T-helper 2 cell (primary cell): Measurements from ENCODE around the gene SERPINB6.
A peak's percentile ranks its signal among the peaks of the same experiment; 100 is the strongest.
"Not testable (repeated sequence)": the region's sequence is repeated elsewhere in the genome, so short reads cannot be mapped to it uniquely, and the experiment has no call there.

Experiments used
- DNase-seq, 5 experiments: peaks; one replicate each; pipeline versions ENCODE4 v3.0.0 to v3.0.0-alpha.2; 2012 to 2022

SERPINB6 gene

DNA sequence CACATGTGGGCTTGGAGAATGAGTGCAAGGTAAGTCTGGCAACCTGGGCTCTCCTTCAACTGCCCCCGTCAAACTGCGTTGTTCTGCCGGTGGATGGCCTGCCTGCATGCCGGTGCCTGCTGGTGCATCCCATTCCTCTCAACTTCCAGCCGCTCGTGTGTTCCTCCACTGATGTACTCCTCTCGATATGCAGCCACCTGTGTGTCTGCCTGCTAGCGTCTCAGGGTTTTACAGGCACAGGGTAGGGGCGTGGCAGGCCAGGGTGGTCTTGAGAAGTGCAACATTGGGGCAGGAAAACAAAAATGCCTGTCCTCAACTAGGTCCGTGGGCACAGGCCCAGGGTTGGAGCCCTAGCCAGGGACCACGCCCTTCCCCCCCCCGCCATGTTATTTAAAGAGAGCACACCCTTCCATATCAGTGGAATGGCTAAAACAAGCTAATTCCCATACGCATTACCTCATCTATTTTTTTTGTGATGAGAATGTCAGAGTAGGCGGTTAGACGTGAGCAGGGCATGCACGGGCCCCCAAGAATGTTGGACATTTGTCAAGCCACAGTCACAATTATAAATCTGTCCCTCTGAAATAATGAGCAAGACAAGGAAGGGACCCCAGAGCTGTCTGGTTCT, 33.2 kb downstream of the SERPINB6 start:
- DNase-seq = no peak

DNA sequence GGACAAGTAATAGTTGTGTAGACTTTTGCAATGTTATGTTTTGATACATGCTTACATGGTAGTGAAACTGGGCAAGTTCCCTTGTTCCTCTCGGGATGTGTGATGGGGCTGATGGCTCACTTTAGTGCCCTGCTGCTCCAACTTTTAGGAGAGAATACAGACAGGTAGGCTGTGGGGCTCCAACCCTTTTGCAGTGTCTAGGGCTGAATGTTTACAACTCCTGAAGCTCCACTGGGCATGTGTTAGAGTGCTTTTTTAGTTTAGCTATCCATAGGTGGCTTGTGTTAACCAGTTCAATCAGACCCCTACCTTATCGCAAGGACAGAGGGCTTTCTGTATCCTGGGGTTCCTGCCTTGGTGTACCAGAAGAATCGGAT, 33.8 kb downstream of the SERPINB6 start:
- DNase-seq = no peak

DNA sequence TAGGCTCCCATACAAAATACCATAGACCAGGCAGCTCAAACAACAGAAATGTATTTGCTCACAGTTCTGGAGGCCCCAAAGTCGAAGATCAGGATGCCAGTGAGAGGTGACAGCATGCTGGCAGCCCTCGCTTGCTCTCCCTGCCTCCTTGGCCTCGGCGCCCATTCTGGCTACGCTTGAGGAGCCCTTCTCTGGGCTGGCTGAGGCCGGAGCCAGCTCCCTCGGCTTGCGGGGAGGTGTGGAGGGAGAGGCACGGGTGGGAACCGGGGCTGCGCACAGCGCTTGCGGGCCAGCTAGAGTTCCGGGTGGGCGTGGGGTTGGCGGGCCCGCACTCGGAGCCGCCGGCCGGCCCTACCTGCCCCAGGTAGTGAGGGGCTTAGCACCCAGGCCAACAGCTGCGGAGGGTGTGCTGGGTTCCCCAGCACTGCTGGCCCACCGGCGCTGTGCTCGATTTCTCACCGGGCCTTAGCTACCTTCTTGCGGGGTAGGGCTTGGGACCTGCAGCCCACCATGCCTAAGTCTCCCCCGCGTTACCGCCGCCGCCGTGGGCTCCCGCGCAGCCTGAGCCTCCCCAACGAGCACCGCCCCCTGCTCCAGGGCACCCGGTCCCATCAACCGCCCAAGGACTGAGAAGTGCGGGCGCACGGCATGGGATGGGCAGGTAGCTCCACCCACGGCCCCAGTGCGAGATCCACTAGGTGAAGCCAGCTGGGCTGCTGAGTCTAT, 35.6 kb downstream of the SERPINB6 start:
- DNase-seq = no peak

DNA sequence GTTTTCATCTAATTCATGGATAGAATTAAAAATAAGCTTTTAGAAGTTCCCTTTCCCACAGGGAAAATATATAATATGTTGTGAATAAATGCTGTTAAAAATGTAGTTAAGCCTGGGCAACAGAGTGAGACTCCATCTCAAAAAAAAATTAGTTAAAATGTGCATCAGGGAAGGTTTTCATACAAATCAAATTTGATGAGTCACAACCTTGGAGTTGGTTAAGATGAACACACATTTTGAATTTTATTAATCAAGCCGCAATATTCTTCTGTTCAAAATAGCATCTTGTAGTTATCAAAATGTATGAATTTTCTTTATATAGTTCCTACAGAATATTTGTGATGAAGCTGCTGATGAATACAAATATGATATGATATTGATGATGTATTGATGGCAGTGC, 37.3 kb downstream of the SERPINB6 start:
- no peak for DNase-seq

DNA sequence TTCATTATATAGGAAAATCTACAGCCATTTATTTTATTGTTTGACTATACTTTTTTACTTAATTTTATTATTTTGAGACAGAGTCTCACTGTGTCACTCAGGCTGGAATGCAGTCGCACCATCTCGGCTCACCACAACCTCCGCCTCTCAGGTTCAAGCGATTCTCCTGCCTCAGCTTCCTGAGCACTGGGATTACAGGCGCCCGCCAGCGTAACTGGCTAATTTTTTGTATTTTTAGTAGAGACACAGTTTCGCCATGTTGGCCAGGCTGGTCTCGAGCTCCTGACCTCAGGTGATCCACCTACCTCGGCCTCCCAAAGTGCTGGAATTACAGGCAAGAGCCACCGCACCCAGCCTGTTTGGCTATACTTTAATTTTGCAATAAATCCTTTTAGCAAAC, 38.5 kb downstream of the SERPINB6 start:
- not testable (repeated sequence) for DNase-seq

DNA sequence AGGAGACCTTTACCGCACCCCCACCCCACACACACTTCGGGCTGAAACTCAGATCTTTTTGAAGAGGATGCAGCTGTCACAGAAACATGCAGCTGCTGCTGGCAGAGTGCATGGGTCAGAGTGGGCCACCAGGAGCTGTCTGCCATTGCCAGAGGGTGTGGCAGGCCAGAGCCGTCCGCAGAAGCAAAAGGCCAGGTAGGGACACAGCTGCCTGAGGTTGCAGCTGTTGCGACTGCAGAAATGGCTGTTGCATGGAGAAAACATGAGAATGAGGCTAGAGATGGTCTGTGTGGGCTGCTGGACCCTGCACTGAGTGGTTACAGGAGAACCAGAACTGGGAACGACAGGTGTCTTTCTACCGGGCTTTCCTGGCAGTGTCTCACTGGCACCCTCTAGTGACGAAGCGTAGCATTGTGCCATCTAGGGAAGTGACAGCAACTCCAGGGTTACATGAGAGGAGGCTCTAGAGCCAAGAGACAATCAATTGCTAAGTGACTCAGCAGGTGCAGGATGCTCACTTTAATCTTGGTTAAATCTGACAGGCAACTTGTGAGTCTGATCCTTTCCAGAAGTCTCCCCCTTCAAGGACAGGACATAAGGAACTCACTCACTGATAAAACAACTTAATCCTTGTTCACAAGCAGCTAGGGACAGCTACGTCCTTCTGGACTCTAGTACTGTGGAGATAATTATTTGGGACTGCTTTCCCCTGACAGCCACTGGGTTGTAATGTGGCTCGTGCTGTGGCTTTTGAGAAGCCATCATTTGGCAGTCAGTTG, 39.2 kb downstream of the SERPINB6 start:
- peak; percentile 43 to 89 (median 72) for DNase-seq

DNA sequence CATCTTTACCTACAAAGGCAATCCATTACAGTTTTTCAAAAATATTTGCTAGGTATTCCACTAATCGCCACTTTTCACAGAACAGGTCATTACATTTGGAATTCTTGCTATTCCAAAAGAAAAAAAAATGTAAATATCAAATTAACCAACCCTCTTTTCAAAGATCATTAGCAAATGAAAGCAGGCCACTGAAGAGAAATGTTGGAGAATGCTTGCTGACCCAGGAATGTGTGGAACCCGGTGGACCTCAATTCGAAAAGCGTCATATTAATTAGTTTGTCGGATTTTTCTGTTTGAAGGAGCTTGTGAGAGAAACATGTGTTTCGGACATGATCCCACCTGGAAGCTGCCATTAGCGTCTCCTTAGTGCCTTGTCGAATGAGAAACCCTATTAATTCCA, 40.3 kb downstream of the SERPINB6 start:
- no peak for DNase-seq

DNA sequence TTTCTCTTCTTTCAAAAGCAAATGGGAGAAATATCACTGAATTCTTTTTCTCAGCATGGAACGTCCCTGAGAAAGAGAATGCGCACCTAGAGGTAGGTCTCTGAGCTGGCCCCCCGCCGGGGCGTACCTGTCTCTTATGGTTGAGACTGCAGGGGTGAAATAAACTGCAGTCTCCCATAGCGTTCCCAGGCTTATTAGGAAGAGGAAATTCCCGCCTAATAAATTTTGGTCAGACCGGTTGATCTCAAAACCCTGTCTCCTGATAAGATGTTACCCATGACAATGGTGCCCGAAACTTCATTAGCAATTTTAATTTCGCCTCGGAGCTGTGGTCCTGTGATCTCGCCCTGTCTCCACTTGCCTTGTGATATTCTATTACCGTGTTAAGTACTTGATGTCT, 43.4 kb downstream of the SERPINB6 start:
- DNase-seq = not testable (repeated sequence)

DNA sequence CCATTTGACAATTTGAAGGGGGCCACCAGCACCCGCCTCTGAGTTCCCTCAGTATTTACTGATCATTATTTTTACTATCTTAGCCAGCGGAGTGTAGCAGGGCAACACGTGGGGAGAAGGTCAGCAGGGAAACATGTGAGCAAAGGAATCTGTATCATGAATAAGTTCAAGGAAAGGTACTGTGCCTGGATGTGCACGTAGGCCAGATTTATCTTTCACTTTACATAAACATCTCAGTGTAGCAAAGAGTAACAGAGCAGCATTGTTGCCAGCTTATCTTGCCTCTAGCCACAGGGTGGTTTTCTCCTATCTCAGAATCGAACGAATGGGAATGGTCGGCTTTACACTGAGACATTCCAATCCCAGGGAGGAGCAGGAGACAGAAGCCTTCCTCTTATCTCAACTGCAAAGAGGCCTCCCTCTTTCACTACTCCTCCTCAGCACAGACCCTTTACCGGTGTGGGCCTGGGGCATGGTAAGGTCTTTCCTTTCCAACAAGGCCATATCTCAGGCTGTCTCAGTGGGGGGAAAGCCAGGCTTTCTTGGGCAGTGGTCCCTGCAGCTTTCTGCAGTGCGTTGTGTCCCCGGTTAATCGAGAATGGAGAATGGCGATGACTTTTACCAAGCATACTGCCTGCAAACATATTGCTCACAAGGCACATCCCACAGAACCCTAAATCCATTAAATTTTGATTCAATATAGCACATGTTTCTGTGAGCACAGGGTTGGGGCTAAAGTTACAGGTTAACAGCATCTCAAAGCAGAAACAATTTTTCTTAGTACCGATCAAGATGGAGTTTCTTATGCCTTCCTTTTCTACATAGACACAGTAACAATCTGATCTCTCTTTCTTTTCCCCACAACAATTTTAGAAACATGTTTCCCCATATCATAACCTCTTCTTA, 45.3 kb downstream of the SERPINB6 start:
- DNase-seq = not testable (repeated sequence)

DNA sequence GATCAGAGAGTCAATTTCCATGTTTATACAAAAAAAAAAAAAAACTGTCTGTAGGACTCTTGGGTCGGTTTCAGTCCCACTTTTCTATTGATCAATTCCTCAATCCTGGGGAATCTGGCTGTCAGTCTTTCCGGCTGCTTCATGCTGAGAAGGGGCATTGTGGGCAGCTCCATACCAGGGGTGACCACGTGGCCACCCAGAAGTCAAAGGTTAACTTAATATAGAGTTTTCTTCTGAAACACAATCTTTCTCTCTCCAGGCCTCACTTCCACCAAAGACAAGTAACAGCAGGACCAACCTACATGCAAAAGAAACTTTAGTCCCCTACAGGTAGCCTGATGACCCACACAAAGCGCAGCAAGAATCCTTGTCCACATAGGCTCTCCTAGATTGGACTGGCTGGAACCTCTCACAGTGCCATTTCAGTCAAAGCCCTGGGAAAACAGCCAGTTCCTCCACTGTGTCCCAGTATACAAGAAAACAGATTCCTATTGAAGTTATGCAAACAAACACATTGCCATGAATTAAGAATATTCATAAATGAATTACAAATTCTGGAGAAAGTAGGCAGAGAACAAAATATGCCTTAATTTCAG, 49.7 kb downstream of the SERPINB6 start:
- DNase-seq = no peak

DNA sequence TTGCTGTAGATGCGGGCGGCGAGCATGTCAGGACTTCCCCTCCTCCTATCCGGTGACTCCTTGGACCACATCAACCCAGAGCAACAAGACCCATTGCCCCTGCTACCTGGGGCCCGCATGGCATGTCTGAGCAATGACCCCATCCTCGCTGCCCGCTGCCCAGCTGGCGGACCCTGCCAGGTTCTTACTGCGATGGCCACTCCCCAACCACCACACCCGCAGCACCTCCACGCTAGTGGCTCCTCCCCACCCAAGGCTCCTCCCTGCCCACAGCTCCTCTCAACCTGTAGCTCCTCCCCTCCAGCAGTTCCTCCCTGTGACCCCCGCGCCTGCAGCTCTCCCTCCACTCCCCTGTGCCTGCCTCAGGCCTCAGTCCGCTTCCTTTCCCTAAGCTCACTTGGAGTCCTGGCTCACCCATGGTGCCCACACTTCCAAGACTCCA, 50.7 kb downstream of the SERPINB6 start:
- no peak for DNase-seq

DNA sequence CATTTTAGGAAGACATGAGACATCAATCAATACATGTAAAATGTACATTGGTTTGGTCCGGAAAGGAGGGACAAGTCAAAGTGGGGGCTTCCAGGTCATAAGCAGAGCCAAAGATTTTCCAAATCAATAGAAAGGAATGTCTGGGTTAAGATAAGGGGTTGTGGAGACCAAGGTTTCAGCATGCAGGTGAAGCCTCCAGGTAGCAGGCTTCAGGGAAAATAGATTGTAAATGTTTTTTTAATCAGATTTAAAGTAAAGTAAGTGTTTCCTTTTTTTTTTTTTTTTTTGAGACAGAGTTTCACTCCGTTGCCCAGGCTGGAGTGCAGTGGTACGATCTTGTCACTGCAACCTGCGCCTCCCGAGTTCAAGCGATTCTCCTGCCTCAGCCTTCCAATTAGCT, 51.5 kb downstream of the SERPINB6 start:
- DNase-seq = no peak

DNA sequence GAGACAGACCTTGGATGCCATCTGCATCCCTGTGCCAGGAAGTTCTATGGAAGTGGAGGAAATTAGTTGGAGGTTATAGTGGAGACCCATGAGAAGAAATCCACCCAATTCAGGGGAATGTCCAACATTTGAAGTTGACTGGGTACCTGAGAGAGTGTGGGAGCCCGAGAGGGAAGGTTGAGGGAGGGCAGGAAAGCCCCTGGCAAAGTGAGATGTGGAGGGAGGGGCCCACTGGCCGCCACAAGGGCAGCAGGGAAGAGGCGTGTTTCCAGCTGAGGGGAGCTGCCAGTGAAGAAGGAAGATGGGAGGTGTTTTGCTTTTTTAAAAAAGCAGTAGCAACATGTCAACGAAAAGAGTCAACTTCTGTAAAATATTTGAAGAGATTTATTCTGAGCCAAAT, 52.0 kb downstream of the SERPINB6 start:
- no peak for DNase-seq

DNA sequence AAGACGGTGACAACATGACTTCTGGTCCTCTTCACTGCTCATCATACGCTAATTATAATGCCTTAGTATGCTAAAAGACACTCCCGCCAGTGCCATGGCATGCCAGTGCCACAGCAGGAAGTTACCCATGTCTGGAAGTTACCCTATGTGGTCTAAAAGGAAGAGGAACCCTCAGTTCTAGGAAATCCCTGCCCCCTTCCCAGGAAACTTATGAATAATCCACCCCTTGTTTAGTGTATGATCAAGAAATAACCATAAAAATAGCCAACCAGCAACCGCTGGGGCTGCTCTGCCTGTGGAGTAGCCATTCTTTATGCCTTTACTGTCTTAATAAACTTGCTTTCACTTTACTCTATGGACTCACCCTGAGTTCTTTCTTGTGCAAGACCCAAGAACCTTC, 52.4 kb downstream of the SERPINB6 start:
- DNase-seq = peak in 1 of 5 experiments; percentile 23

DNA sequence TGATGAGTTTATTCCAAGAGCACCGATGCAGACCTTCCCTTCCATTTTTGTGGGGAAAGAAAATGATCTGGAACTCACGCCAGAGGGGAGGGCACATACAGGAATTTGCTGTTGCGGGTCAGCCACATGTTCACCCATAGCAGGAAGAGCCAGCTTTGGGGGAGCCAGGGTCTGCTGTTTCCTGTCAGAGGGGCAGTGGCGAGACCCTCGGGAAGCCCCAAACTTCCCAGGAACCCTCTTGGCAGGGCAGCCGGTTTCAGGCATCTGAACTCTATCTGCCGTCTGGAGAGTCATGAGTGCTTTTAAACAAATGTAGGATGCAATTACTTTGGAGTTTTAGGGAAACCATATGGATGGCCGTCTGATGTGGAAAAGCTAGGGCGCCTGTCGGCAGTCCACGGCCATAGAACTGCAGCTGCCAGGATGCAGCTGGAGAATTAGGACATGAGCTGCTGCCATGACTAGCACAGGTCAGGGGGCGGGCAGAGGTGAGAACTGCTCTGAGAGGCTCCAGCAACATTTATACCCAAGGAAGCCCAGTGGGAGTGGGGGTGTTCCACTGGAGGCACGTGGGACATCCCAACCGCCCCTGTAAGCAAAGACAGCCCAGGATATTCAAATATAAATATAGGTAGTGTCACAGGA, 53.4 kb downstream of the SERPINB6 start:
- no peak for DNase-seq

DNA sequence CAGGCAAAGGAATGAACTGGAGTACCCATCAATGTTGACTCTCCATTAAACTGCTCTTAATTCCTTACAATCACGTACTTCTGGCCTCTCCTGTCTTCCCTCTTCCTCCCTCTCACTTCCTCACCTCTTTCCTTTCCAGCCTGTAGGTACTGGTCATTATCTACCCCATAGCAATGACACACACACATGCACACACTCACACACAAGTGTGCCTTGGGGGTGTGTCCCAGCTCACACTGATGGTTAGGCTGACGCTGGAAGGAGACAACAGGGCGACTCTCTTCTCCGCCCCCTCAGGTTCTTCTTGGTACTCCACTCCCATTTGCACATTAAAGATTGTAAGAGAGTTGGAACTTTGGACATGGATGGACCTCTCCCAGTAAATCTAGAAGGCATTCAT, 54.3 kb downstream of the SERPINB6 start:
- DNase-seq = no peak

DNA sequence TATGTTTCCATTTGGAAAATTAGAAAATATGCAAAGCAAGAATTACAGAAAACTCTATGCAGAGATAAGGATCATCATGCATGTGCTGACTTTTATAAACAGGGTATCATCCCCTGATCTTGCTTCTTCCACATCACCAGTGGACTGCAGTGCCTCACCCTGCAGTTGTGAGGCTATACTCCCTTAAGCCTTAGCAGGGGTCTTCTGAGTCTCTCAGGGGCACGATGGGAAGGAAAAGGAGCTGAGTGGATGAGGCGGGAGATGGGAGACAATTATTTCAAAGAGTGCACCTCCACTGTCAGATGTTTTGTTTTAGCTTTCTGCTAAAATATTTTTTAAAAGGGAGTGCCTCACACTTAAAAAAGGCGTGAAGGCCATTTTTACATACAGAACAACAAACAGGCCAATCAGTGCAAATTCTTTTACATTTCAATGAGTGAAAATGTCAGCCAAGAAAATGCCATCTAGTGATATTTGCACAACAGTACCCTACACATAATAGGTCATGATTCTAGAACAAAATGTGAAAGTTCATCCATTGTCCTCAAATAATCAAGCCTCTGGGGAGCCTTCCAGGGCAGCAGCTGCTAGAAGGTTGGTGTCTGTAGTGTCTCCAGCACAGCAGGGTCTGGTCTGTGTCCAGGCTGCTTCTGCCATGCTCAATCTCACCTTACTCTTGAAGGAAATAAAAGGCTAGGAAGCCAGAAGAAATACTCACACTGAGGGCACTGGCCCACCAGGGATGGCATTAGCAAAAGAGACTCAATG, 55.0 kb downstream of the SERPINB6 start:
- DNase-seq = no peak

DNA sequence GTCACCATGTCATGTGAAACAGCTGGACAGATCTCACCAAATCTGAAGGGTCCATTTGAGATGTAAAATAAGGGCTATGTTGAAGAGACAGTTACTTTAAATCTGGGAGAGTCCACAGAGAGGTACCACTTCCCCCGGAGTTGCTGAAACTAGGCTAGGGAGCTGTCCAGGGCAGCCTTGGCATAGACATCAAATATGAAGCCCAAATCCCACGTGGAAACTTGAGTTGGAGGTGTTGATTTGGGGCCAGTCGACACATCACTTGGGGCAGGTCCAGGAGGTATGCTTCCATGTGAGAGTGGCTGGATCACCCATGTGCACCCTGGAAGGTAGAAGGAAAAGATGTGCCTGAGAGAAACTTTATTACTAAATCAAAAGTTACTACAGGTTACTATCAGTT, 56.2 kb downstream of the SERPINB6 start:
- no peak for DNase-seq

DNA sequence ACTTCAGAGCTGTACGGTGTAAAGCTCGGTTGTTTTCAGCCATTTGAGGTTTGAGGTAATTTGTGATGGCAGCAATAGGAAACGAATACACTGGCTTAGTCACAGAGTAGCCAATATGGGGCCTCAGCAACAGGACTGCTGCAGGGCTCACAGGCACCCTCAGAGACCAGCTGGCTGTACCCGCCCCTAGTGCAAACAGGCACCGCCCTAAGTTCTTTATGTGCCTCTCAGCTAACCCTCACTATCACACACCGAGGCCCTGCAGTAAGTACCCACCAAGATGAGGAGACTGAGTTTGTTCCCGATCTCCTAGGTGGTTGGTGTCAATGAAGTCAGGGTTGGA, 57.1 kb downstream of the SERPINB6 start:
- DNase-seq = no peak

DNA sequence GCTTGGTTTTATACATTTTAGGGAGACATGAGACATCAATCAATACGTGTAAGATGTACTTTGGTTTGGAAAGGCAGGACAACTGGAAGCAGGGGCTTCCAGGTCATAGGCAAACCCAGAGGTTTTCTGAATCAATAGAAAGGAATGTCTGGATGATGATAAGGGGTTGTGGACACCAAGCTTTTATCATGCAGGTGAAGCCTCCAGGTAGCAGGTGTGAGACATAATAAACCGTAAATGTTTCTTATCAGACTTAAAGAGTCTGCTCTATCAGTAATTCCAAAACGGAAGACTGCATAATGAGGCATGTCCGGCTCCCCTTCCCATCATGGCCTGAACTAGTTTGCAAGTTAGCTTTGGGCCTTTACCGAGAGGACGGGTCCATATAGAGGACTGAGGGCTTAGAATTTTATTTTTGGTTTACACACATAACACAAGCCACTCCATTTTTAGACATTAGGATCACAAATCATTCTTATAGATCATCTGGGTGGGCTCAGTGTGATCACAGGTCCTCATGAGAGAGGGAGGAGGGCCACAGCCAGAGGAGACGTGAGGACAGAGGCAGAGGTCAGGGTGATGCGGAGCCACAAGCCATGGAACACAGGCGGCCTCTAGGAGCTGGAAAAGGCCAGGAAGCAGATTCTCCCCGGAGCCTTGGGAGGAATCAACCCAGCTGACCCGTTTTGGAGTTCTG, 57.6 kb downstream of the SERPINB6 start:
- DNase-seq = no peak

DNA sequence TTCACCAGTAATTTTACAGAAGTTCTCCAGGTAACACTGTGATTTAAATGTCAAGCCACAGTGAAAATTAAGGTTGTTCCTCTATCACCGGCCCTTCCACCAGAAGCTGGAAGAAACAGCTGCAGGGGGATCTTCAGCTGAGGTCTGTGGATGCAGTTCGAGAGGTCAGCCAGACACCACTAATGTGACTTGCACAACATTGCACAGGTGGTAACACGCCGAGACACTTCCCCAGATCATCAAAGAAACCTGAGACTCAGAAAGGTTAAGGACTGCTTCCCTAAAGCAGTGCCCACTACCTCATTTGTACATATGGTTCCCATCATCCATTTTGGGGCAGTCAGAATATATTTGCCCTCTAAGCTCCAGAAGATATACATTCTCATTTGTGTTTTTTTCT, 60.2 kb downstream of the SERPINB6 start:
- DNase-seq = no peak
